IPS-18c (cell line): Measurements from ENCODE around the gene SDK1.

Source experiments
- H3K4me3 ChIP-seq: 2 replicates; pipeline ENCODE4 v1.7.0; 2013; ENCODE audit warnings: low read depth, mild to moderate bottlenecking, low read length, moderate library complexity; ENCODE audit not compliant: insufficient read depth
- H3K9me3 ChIP-seq: one replicate; pipeline ENCODE4 v1.6.1; 2013; ENCODE audit warnings: mild to moderate bottlenecking, low read length, moderate library complexity; ENCODE audit not compliant: control insufficient read depth, insufficient read depth

The SDK1 gene

DNA sequence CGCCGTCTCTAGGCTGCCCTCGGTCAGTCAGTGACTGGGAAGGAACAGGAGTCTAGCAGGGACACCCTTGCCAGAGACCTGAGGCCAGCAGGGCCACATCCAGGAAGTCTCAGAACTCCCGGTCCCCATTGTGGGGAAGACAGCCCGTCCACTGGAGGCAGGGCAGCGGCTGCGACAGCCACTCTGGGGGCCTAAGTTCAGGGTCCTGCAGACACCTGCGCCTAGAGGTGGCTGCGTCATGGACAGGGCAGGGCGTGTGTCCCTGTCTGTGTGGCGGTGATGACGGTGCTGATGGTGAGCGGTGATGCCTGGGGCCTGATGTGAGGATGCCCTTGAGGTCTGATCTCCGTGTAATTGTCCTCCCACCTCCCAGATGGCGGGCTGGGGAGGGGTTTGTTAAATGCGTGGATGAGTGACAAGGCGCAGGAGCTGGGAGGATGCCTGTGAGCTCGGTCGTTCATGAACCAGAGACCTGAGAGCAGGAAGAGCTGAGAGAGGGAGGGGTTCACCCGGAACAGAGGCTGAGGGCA lies 843.2 kb downstream of the SDK1 start:
- Histone ChIP-seq H3K9me3 (no peaks in the 10 kb centered on the region), H3K4me3 (no peak overlapping the region)

DNA sequence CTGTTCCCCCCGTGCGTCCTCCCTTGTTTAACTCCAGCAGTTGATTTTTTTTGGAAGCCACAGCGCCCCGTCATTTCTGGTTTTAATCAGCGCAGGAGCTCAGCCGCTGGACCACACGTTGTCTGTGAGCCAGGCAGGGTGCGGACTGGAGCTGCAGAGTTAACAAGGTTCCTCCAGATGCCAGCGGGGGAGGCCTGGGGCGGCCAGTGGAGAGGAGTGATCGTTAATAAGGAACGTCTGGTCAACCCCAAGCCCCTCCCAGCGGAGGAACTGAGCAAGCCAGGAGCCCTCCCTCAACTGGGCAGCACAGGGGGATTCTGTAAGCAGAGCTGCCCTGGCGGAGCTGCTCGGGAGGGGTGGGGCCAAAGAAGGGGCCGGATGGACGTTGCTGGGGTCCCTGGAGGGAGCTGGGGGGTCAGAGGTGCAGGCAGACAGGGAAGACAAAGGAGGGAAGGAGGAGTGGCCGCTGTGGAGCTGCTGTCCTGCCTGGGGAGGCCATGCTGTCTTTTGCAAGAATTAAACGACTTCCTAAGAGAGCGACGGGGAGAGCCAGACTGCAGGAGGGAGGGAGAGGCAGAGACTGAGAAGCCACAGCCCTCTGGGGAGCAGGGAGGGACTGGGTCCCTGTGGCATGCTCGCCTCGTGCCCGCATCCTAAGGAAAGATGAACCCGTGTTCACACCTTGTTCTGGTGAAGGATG lies 843.9 kb downstream of the SDK1 start:
- H3K9me3 ChIP-seq: no peaks in the 10 kb centered on the region
- H3K4me3 ChIP-seq: no peak overlapping the region

DNA sequence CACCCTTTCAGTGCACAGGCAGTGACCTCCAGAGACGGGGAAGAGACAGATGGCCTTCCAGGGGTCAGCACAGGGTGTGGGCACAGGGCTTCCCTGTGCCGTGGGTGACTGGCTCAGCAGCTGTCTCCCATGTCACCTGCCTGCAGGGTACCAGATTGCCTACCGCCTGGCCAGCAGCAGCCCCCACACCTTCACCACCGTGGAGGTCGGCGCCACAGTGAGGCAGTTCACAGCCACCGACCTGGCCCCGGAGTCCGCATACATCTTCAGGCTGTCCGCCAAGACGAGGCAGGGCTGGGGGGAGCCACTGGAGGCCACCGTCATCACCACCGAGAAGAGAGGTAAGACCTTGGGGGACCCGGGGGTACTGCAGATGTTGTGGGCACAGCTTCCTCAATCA lies 844.5 kb downstream of the SDK1 start:
- H3K9me3 ChIP-seq: no peaks in the 10 kb centered on the region
- no peak overlapping the region for H3K4me3 ChIP-seq

- Histone ChIP-seq H3K4me3 (no peak overlapping the region), H3K9me3 (peaks cover 4% of the 10 kb centered on the region)
Measured at GRCh38 chr7:4147926-4148620, 847.0 kb downstream of the SDK1 start.

- H3K9me3 ChIP-seq: peaks cover 4% of the 10 kb centered on the region
Measured at GRCh38 chr7:4149236-4149635, 848.2 kb downstream of the SDK1 start.

GRCh38 chr7:4149645-4150044 lies 848.6 kb downstream of the SDK1 start:
- Histone ChIP-seq H3K4me3 (no peak overlapping the region), H3K9me3 (peaks cover 4% of the 10 kb centered on the region)

More at GRCh38 chr7:4149236-4149635, 848.2 kb downstream of the SDK1 start:
- no peak overlapping the region for H3K4me3 ChIP-seq

DNA sequence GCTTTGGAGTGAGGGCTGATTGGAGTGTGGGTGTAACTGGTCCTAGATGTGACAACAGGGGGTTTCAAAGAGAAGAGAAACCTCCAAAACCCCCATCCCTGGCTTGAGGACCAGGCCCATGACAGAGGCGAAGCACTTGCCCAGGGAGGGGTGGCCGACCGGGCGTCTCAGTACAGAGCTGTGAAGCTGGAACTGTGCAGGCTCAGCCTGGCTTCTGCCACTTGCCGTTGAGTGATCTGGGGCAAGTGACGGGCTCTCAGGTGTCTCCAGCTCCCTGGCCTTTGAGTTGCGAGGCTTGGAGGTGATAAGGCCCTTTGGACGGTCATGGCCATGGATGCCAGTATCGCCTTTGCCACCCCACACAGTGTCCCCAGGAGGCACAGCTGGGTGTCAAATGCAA lies 849.7 kb downstream of the SDK1 start:
- peaks cover 4% of the 10 kb centered on the region for H3K9me3 ChIP-seq
- no peak overlapping the region for H3K4me3 ChIP-seq

- Histone ChIP-seq H3K4me3 (no peak overlapping the region), H3K9me3 (peaks cover 4% of the 10 kb centered on the region)
Measured at GRCh38 chr7:4151524-4151923, 850.5 kb downstream of the SDK1 start.

DNA sequence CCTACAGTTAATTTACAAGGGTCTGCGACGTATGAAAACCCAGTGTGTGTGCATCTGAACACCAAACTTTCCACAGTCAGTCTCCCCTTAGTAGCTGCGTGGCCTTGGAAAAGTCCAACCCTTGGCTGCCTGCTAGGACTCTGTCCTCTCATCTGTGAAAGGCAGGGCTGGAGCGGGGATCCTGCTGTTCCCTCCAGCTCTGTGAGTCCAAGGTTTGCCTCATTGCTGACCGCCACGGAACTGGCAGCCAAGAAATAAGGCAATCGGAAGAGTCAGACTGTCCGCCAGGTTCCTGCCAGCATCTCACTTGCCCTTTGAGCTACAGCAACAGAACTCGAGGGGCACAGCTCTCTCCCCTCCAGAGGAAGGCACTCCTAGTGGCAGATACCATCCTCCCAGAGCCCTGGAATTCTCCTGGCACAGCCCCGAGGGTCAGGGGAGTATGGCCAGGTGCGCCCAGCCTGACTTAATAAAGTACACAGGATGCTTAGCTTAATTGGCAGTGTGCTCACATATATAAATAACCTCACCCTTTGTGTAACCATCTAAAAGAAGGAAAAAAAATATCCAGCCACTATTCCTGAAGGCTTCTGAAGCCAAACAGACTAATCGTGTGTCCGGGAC lies 851.0 kb downstream of the SDK1 start:
- H3K9me3 ChIP-seq: peaks cover 4% of the 10 kb centered on the region
- H3K4me3 ChIP-seq: no peak overlapping the region

DNA sequence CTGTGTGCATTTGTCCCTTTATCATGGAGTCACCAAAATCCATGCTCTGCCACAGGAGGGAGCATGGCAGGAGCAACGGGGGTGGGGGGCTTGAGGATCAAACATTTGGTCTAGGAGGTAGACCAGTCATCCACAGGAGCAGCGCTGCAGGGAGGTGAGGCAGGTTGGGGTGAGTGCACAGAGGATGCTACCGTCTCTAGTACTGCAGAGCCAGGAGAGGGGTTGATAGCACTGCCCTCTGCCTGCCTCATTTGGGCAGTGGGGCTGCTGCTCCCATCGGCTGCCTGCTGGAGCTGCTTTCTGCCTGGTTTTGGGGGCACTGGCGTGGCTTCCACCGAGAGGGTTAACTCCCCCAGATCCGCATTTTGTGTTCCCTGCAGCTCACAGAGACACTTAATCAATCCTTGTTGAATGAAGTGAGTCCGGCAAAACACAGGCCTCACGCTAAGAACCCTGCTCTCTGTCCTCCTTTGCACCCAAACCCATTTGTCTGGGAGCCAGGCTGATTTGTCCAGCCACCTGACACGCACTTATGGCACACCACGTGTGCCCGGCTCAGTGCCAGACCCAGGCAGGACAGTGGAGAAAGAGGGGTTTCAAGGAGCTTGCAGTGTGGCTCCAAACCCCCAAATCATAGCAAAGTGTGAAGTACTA lies 854.0 kb downstream of the SDK1 start:
- H3K4me3 ChIP-seq: no peak overlapping the region
- peaks cover 4% of the 10 kb centered on the region for H3K9me3 ChIP-seq

DNA sequence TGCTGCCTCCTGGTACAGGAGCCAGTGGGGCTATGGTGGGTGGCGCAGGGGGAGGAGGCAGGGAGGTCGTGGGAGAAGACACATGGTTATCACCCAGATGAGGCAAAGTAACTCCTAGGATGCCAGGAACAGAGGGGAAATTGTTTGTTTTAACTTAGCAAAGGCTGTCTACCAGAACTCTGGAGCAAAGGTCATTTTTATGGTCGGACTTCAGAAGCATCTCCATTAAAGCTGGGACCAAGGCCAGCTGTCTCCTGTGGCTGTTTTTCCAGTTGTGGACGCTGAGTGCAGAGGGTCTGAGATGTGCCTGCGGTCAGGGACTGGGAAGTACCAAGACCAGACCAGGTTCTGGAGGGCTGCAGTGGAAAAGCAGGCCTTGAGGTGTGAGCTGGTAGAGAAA lies 855.1 kb downstream of the SDK1 start:
- no peak overlapping the region for H3K4me3 ChIP-seq
- peaks cover 4% of the 10 kb centered on the region for H3K9me3 ChIP-seq

GRCh38 chr7:4157651-4158050 lies 856.6 kb downstream of the SDK1 start:
- Histone ChIP-seq H3K4me3 (no peak overlapping the region), H3K9me3 (no peaks in the 10 kb centered on the region)

DNA sequence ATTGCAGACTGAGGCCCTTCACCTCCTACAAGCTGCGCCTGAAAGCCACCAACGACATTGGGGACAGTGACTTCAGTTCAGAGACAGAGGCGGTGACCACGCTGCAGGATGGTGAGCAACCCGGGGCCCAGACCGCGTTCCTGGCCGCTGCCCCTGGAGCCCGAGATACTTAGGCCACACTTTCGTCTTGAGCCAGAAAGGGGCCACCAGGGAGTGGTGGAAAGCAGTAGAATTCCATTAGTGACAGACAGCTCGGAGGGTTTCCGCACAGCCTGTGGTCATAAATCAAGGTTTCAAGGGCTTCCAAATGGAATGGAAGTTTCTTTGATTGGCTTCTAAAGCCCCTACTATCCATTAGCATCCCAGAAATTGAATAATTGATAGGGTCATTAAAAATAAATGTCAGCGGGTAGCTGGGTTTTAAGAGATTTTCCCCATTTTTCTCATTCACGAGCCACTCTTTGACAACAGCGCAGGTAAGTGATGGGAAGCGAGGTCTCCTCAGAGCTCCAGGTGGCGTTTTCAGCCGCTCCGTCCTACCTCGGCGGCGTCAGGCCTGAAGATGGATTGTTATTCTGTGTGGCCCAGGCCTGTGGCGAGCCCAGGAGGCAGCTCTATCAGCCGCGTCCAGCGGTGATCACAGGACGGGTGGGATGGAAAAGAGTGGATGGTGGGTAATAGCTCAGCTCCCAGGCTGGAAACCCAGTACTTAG lies 857.5 kb downstream of the SDK1 start:
- Histone ChIP-seq H3K9me3 (no peaks in the 10 kb centered on the region), H3K4me3 (no peak overlapping the region)

DNA sequence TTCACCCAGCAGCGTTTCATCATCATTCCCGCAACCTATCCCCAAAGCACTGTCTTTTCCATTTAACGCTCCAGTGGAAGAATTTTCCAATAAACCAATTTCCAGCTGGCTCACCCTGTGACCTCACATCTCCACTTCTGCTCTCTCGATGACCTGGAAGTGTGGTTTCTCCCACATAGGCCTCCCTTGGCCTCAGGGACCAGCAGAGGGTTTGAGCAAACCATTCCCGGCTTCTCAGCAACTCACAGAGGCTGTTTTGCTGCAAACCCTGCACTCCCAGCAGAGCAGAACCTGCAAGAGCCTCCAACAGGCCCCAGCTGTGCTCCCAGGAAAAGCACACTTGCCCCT lies 858.1 kb downstream of the SDK1 start:
- no peaks in the 10 kb centered on the region for H3K9me3 ChIP-seq

GRCh38 chr7:4159761-4160554 lies 858.9 kb downstream of the SDK1 start:
- H3K9me3 ChIP-seq: no peaks in the 10 kb centered on the region
- H3K4me3 ChIP-seq: no peak overlapping the region

More for the DNA sequence above, 858.1 kb downstream of the SDK1 start:
- no peak overlapping the region for H3K4me3 ChIP-seq

- Histone ChIP-seq H3K4me3 (no peak overlapping the region), H3K9me3 (no peaks in the 10 kb centered on the region)
Measured at GRCh38 chr7:4162884-4163564, 862.0 kb downstream of the SDK1 start.
